C4-2B (cell line): ENCODE measurements around the gene TSEN15.

ENCODE experiments used
- H3K27ac ChIP-seq: fragments of 450-650 bp; 2 replicates; pipeline ENCODE4 v1.5.1; 2017
- ZFX ChIP-seq: fragments of 450-650 bp; IDR thresholded peaks from 2 replicates; pipeline ENCODE4 v1.6.1; 2017
- TF ChIP-seq, protein P1 (sequence below): fragments of 450-650 bp; conservative IDR thresholded peaks from 2 replicates; pipeline ENCODE4 v1.5.1; 2017; ENCODE audit warnings: mild to moderate bottlenecking

Gene TSEN15

GRCh38 chr1:184051485-184052193, at the start of gene TSEN15:
Gene TSEN15 (plus strand): TSS chr1:184051730. CDS start chr1:184051756, 26 bp downstream.
- H3K27ac ChIP-seq, result peak within 1 kb of the TSS; percentile 88
- TF ChIP-seq ZFX, result peak; percentile 95
- TF ChIP-seq, protein P1, sequence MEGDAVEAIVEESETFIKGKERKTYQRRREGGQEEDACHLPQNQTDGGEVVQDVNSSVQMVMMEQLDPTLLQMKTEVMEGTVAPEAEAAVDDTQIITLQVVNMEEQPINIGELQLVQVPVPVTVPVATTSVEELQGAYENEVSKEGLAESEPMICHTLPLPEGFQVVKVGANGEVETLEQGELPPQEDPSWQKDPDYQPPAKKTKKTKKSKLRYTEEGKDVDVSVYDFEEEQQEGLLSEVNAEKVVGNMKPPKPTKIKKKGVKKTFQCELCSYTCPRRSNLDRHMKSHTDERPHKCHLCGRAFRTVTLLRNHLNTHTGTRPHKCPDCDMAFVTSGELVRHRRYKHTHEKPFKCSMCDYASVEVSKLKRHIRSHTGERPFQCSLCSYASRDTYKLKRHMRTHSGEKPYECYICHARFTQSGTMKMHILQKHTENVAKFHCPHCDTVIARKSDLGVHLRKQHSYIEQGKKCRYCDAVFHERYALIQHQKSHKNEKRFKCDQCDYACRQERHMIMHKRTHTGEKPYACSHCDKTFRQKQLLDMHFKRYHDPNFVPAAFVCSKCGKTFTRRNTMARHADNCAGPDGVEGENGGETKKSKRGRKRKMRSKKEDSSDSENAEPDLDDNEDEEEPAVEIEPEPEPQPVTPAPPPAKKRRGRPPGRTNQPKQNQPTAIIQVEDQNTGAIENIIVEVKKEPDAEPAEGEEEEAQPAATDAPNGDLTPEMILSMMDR, result no peak

- H3K27ac ChIP-seq, result 0 out of 2 replicates have a peak overlapping the region, but pooled peaks have one; percentile 26
- TF ChIP-seq, protein P1, result no peak
- TF ChIP-seq ZFX, result no peak
Observed at GRCh38 chr1:184002071-184002470, 49.5 kb upstream of the TSEN15 start.

GRCh38 chr1:184004935-184005334, 46.6 kb upstream of the TSEN15 start:
- no peak for TF ChIP-seq ZFX
- TF ChIP-seq, protein P1, result no peak
- no peak overlapping the region for H3K27ac ChIP-seq

DNA sequence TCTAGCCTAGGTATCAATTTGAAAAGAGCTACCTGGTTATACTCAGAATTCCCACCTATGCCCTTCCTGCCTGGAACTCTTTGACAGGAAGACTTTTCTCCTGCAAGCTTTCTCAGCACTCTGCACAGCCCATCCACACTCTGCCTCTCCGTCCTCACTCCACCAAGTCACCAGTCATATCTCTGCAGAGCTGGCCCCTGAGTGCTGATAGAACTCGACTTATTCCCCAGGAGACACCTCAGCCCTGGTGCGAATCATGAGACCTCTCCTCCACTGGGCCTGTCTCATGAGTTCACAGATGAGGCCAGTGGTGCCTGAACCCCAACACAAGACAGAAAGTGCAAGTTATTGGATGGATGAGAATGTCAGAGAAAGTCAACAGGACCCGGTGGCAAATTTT, 46.0 kb upstream of the TSEN15 start:
- no peak overlapping the region for H3K27ac ChIP-seq
- no peak for TF ChIP-seq ZFX
- TF ChIP-seq, protein P1, result no peak

DNA sequence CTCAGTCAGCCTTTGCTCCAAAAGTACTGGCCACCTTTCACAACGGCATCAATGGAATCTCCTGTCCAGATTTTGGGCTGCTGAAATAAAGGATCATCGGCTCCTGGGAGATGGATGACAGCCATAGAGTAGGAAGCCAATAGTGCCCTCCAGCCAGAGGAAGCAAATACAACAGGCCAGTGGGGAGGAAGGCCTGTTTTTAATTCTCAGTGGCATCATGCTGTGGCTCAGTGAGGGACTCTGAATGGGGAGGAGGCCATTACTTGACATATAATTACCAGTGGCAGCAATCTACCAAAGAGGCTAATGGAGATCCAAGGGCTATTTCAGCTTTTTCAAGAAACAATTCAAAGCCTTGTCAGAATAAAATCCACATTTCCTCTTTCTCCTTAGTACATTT, 40.7 kb upstream of the TSEN15 start:
- TF ChIP-seq, protein P1, result no peak
- TF ChIP-seq ZFX, result no peak
- H3K27ac ChIP-seq, result no peak overlapping the region

DNA sequence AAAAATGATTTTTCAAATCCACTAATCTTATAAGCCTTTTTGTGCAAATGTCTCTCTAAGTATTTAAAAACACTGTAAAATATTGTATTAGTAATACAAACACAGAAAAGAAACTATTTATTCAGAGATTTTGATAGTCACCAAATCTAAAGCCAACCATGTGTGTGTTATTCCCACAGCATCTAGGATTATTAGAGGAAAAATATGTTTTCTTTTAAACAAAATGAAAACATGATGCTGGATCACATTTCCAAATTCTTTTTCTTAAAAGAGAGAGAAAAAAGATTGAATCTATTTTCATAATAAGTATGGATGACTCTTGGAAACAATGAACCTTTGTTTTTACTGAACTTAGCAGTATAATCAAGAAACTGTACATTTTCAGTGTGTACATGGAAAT, 39.3 kb upstream of the TSEN15 start:
- no peak overlapping the region for H3K27ac ChIP-seq
- no peak for TF ChIP-seq ZFX
- TF ChIP-seq, protein P1, result no peak

GRCh38 chr1:184014271-184014670, 37.3 kb upstream of the TSEN15 start:
- TF ChIP-seq, protein P1, result no peak
- TF ChIP-seq ZFX, result no peak
- H3K27ac ChIP-seq, result no peak overlapping the region
